Activated gamma-delta T cell treated with anti-CD3 and anti-CD28 coated beads, Interleukin-2, amount 50 U/mL, for 16 hours (primary cell): ENCODE measurements around the gene SMCO3.

ENCODE experiments used
- DNase-seq: peaks from one replicate; pipeline ENCODE4 v3.0.0-alpha.2; 2020; ENCODE audit warnings: low read depth

SMCO3 gene

GRCh38 chr12:14814014-14814413 is at the start of gene SMCO3:
SMCO3 (minus strand) TSS chr12:14814182; CDS start chr12:14806680, 7,502 bp downstream.
- DNase-seq, result no peak

- DNase-seq, result no peak
Observed at GRCh38 chr12:14860490-14860889, 46.5 kb upstream of the SMCO3 start.

- no peak for DNase-seq
Observed at GRCh38 chr12:14858513-14858912, 44.5 kb upstream of the SMCO3 start.

GRCh38 chr12:14854586-14855183 is 40.7 kb upstream of the SMCO3 start:
- DNase-seq, result no peak

GRCh38 chr12:14853961-14854360 is 40.0 kb upstream of the SMCO3 start:
- DNase-seq, result no peak

- DNase-seq, result no peak
Observed at GRCh38 chr12:14852880-14853279, 38.9 kb upstream of the SMCO3 start.

- DNase-seq, result no peak
Observed at GRCh38 chr12:14850929-14851663, 37.1 kb upstream of the SMCO3 start.

GRCh38 chr12:14849661-14850060 is 35.7 kb upstream of the SMCO3 start:
- DNase-seq, result no peak

GRCh38 chr12:14846876-14847580 is 33.0 kb upstream of the SMCO3 start:
- no peak for DNase-seq

- DNase-seq, result no peak
Observed at GRCh38 chr12:14846042-14846587, 32.1 kb upstream of the SMCO3 start.

- DNase-seq, result peak; percentile 21
Observed at GRCh38 chr12:14845350-14845750, 31.4 kb upstream of the SMCO3 start.

- DNase-seq, result no peak
Observed at GRCh38 chr12:14844401-14844800, 30.4 kb upstream of the SMCO3 start.

GRCh38 chr12:14843425-14843887 is 29.5 kb upstream of the SMCO3 start, which contains the start of gene ART4:
ART4 (minus strand) TSS chr12:14843526; CDS start chr12:14843113, 413 bp downstream.
- DNase-seq, result no peak

GRCh38 chr12:14842315-14842714 is 28.3 kb upstream of the SMCO3 start:
- DNase-seq, result no peak

GRCh38 chr12:14841761-14842160 is 27.8 kb upstream of the SMCO3 start:
- no peak for DNase-seq

GRCh38 chr12:14840616-14841015 is 26.6 kb upstream of the SMCO3 start:
- DNase-seq, result no peak

- no peak for DNase-seq
Observed at GRCh38 chr12:14839262-14839661, 25.3 kb upstream of the SMCO3 start.

- no peak for DNase-seq
Observed at GRCh38 chr12:14836336-14837210, 22.6 kb upstream of the SMCO3 start.

GRCh38 chr12:14834509-14834908 is 20.5 kb upstream of the SMCO3 start:
- no peak for DNase-seq

- DNase-seq, result no peak
Observed at GRCh38 chr12:14833952-14834351, 20.0 kb upstream of the SMCO3 start.

- no peak for DNase-seq
Observed at GRCh38 chr12:14833336-14833735, 19.4 kb upstream of the SMCO3 start.

GRCh38 chr12:14828892-14829291 is 14.9 kb upstream of the SMCO3 start:
- DNase-seq, result no peak
